GM23338 (cell line): ENCODE data around the gene PPBP. TPM values are rescaled to one million over a fixed set of nuclear protein-coding genes. Genes with fewer than 3 reads are reported as not detected.

Experiments
- ATAC-seq: fragments of 200-7000 bp; cut with Tn5 transposase; 3 replicates; pipeline ENCODE4 v1.9.1; 2020
- DNase-seq: peaks from one replicate; pipeline ENCODE4 v3.0.0-alpha.2; 2015; ENCODE audit warnings: low spot score
- H2AFZ ChIP-seq: fragments of 200-600 bp; sonication (generic); 2 replicates; pipeline ENCODE4 v1.8.0; 2016; ENCODE audit warnings: antibody characterized with exemption, mild to moderate bottlenecking, moderate library complexity
- H3F3A ChIP-seq: fragments of 200-600 bp; sonication (generic); replicated peaks from 2 replicates; pipeline ENCODE4 v1.8.0; 2017; ENCODE audit warnings: antibody characterized with exemption, mixed run types, low read depth
- H3K27ac ChIP-seq: fragments of 200-600 bp; sonication (generic); 2 replicates; pipeline ENCODE4 v1.6.1; 2016; ENCODE audit warnings: low read depth
- H3K27me3 ChIP-seq: fragments of 200-600 bp; sonication (generic); 2 replicates; pipeline ENCODE4 v1.8.0; 2016; ENCODE audit warnings: mild to moderate bottlenecking, mixed run types, moderate library complexity; ENCODE audit not compliant: insufficient read depth
- H3K36me3 ChIP-seq: fragments of 200-600 bp; sonication (generic); 2 replicates; pipeline ENCODE4 v1.8.0; 2016; ENCODE audit warnings: mild to moderate bottlenecking; ENCODE audit not compliant: insufficient read depth
- H3K4me1 ChIP-seq: fragments of 200-600 bp; sonication (generic); 2 replicates; pipeline ENCODE4 v1.8.0; 2016; ENCODE audit warnings: mild to moderate bottlenecking, moderate library complexity; ENCODE audit not compliant: insufficient read depth
- H3K4me2 ChIP-seq: fragments of 200-600 bp; sonication (generic); 2 replicates; pipeline ENCODE4 v1.7.1; 2017; ENCODE audit warnings: mixed run types
- H3K4me3 ChIP-seq: fragments of 200-600 bp; sonication (generic); 2 replicates; pipeline ENCODE4 v1.6.1; 2016; ENCODE audit warnings: mixed run types
- H3K79me2 ChIP-seq: fragments of 200-600 bp; sonication (generic); replicated peaks from 2 replicates; pipeline ENCODE4 v1.8.0; 2017; ENCODE audit warnings: mild to moderate bottlenecking; ENCODE audit not compliant: insufficient read depth
- H3K9me2 ChIP-seq: fragments of 200-600 bp; sonication (generic); 2 replicates; pipeline ENCODE4 v1.8.0; 2017; ENCODE audit not compliant: insufficient read depth
- H4K20me1 ChIP-seq: fragments of 200-600 bp; sonication (generic); replicated peaks from 2 replicates; pipeline ENCODE4 v1.8.0; 2017; ENCODE audit warnings: mild to moderate bottlenecking; ENCODE audit not compliant: insufficient read depth
- H3K27ac Mint-ChIP-seq: 2 replicates; pipeline ENCODE4 v1.8.0; 2020; ENCODE audit warnings: inconsistent platforms, mild to moderate bottlenecking, moderate library complexity, mixed read lengths
- H3K27me3 Mint-ChIP-seq: 3 replicates; pipeline ENCODE4 v1.8.0; 2022; ENCODE audit warnings: low read depth, mild to moderate bottlenecking, moderate library complexity, mixed read lengths, inconsistent platforms; ENCODE audit not compliant: insufficient read depth, poor library complexity
- H3K36me3 Mint-ChIP-seq: 3 replicates; pipeline ENCODE4 v1.8.0; 2021; ENCODE audit warnings: low read depth, mild to moderate bottlenecking, inconsistent platforms, moderate library complexity, mixed read lengths
- H3K4me1 Mint-ChIP-seq: 3 replicates; pipeline ENCODE4 v1.8.0; 2020; ENCODE audit warnings: mild to moderate bottlenecking, inconsistent platforms, mixed read lengths
- H3K4me3 Mint-ChIP-seq: 3 replicates; pipeline ENCODE4 v1.8.0; 2021; ENCODE audit warnings: moderate library complexity, mild to moderate bottlenecking, inconsistent platforms, mixed read lengths
- H3K9me3 Mint-ChIP-seq: 3 replicates; pipeline ENCODE4 v1.8.0; 2020; ENCODE audit warnings: moderate library complexity, mild to moderate bottlenecking, inconsistent platforms, mixed read lengths
- CREB1 ChIP-seq: fragments of 250-450 bp; sonication (Bioruptor Pico); IDR thresholded peaks from 2 replicates; pipeline ENCODE4 v1.5.0; 2020; ENCODE audit warnings: low read depth, mild to moderate bottlenecking, moderate library complexity
- EZH2 ChIP-seq: fragments of 200-600 bp; sonication (generic); IDR thresholded peaks from one replicate; pipeline ENCODE4 v1.8.0; 2017; ENCODE audit warnings: antibody characterized with exemption, mild to moderate bottlenecking, low read depth; ENCODE audit not compliant: unreplicated experiment
- EZH2phosphoT487 ChIP-seq: fragments of 200-600 bp; sonication (generic); IDR thresholded peaks from one replicate; pipeline ENCODE4 v1.8.1; 2018; ENCODE audit warnings: antibody characterized with exemption; ENCODE audit not compliant: unreplicated experiment
- JUNB ChIP-seq: IDR thresholded peaks from one replicate; pipeline ENCODE4 v1.6.1; 2016; ENCODE audit warnings: antibody characterized with exemption; ENCODE audit not compliant: unreplicated experiment
- NANOG ChIP-seq: IDR thresholded peaks from 2 replicates; pipeline ENCODE4 v1.6.1; 2016; ENCODE audit warnings: antibody characterized with exemption, borderline replicate concordance
- POLR2AphosphoS5 ChIP-seq: IDR thresholded peaks from 2 replicates; pipeline ENCODE4 v1.6.1; 2016; ENCODE audit warnings: antibody characterized with exemption, low read depth
- STAT1 ChIP-seq: IDR thresholded peaks from one replicate; pipeline ENCODE4 v1.6.1; 2016; ENCODE audit warnings: antibody characterized with exemption; ENCODE audit not compliant: unreplicated experiment
- ZNF114 ChIP-seq: fragments of 250-450 bp; sonication (Bioruptor Pico); IDR thresholded peaks from 2 replicates; pipeline ENCODE4 v1.5.0; 2020; ENCODE audit warnings: mild to moderate bottlenecking, moderate library complexity
- ZNF331 ChIP-seq: fragments of 250-450 bp; sonication (Bioruptor Pico); IDR thresholded peaks from 2 replicates; pipeline ENCODE4 v1.5.0; 2020; ENCODE audit warnings: low read depth, mild to moderate bottlenecking, moderate library complexity
- polyA plus RNA-seq: library from polyadenylated mRNA; unstranded; fragments of >200 nt; fragmentation: Nextera tagmentation; extraction: Ambion mirVana; gene quantifications from 2 replicates; pipeline ENCODE4 v1.2.1, GENCODE V29; 2016
- total RNA-seq: library from RNA; depleted of rRNA; stranded (reverse); fragments of >200 nt; shearing (Covaris generic); gene quantifications from 2 replicates; pipeline ENCODE4 v1.2.3, GENCODE V29; 2014
- TF ChIP-seq, protein P1 (sequence below), 2 experiments: fragments of 200-600 bp in 1 of 2; sonication (generic) in 1 of 2; conservative IDR thresholded peaks; 2 replicates each; pipeline versions ENCODE4 v1.5.1 to v1.6.1; 2016 to 2017; ENCODE audit warnings: antibody characterized with exemption in 2 of 2, low read depth in 2 of 2, mild to moderate bottlenecking in 2 of 2, moderate library complexity in 1 of 2
- TF ChIP-seq, protein P2 (sequence below): fragments of 250-450 bp; sonication (Bioruptor Pico); IDR thresholded peaks from 2 replicates; pipeline ENCODE4 v1.5.0; 2020; ENCODE audit warnings: mild to moderate bottlenecking, moderate library complexity
- TF ChIP-seq, protein P3 (sequence below): IDR thresholded peaks from 2 replicates; pipeline ENCODE4 v1.6.1; 2016; ENCODE audit warnings: antibody characterized with exemption
- TF ChIP-seq, protein P4 (sequence below): IDR thresholded peaks from one replicate; pipeline ENCODE4 v1.6.1; 2018; ENCODE audit warnings: antibody characterized with exemption; ENCODE audit not compliant: unreplicated experiment

PPBP gene
- total and polyA plus RNA-seq, 2 experiments from 2014 or later = 0.35 to 0.50 TPM

DNA sequence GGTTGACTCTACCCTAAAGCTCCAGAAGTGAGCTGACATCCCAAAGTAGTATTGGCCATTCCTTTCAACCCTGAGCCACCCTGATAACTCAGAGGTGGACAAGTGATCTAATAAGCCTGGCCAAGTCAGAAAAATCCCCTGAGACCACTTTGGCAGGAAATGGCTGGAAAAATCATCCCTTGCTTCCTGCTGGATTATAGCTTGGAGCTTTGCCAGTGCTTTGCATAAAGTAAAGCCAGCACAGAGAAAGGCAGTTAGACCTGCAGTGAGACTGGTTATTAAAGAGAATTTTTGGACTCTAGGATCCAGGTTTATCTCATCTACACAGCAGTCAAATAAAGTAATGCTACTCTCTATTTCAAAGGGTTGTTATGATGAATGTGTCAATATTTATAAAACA, 44.1 kb upstream of the PPBP start:
- Histone ChIP-seq H3K36me3 (no peaks in the 10 kb centered on the region), H3K4me1 (peaks cover 16% of the 10 kb centered on the region), H3K9me2 (no peaks in the 10 kb centered on the region), H3K4me3 (no peak overlapping the region), H2AFZ (no peak overlapping the region), H3K79me2 (no peaks in the 10 kb centered on the region), H3K27ac (no peak overlapping the region), H3F3A (no peaks in the 10 kb centered on the region), H3K4me2 (no peak overlapping the region), H3K27me3 (no peaks in the 10 kb centered on the region), H4K20me1 (no peaks in the 10 kb centered on the region)
- Mint-ChIP-seq H3K36me3 (no peaks in the 10 kb centered on the region; the same call in 2 of the 3 replicates), H3K4me1 (peaks cover 17% of the 10 kb centered on the region; the same call in 2 of the 3 replicates), H3K27me3 (no peaks in the 10 kb centered on the region), H3K9me3 (no peaks in the 10 kb centered on the region), H3K4me3 (no peak overlapping the region), H3K27ac (no peak overlapping the region)
- ATAC-seq (no peak), DNase-seq (no peak)
- TF ChIP-seq, protein P1, sequence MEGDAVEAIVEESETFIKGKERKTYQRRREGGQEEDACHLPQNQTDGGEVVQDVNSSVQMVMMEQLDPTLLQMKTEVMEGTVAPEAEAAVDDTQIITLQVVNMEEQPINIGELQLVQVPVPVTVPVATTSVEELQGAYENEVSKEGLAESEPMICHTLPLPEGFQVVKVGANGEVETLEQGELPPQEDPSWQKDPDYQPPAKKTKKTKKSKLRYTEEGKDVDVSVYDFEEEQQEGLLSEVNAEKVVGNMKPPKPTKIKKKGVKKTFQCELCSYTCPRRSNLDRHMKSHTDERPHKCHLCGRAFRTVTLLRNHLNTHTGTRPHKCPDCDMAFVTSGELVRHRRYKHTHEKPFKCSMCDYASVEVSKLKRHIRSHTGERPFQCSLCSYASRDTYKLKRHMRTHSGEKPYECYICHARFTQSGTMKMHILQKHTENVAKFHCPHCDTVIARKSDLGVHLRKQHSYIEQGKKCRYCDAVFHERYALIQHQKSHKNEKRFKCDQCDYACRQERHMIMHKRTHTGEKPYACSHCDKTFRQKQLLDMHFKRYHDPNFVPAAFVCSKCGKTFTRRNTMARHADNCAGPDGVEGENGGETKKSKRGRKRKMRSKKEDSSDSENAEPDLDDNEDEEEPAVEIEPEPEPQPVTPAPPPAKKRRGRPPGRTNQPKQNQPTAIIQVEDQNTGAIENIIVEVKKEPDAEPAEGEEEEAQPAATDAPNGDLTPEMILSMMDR (conservative IDR thresholded peaks at IDR 0.05; ENCODE audit: low read depth in 2 of 2) = no peak
- TF ChIP-seq, protein P2, sequence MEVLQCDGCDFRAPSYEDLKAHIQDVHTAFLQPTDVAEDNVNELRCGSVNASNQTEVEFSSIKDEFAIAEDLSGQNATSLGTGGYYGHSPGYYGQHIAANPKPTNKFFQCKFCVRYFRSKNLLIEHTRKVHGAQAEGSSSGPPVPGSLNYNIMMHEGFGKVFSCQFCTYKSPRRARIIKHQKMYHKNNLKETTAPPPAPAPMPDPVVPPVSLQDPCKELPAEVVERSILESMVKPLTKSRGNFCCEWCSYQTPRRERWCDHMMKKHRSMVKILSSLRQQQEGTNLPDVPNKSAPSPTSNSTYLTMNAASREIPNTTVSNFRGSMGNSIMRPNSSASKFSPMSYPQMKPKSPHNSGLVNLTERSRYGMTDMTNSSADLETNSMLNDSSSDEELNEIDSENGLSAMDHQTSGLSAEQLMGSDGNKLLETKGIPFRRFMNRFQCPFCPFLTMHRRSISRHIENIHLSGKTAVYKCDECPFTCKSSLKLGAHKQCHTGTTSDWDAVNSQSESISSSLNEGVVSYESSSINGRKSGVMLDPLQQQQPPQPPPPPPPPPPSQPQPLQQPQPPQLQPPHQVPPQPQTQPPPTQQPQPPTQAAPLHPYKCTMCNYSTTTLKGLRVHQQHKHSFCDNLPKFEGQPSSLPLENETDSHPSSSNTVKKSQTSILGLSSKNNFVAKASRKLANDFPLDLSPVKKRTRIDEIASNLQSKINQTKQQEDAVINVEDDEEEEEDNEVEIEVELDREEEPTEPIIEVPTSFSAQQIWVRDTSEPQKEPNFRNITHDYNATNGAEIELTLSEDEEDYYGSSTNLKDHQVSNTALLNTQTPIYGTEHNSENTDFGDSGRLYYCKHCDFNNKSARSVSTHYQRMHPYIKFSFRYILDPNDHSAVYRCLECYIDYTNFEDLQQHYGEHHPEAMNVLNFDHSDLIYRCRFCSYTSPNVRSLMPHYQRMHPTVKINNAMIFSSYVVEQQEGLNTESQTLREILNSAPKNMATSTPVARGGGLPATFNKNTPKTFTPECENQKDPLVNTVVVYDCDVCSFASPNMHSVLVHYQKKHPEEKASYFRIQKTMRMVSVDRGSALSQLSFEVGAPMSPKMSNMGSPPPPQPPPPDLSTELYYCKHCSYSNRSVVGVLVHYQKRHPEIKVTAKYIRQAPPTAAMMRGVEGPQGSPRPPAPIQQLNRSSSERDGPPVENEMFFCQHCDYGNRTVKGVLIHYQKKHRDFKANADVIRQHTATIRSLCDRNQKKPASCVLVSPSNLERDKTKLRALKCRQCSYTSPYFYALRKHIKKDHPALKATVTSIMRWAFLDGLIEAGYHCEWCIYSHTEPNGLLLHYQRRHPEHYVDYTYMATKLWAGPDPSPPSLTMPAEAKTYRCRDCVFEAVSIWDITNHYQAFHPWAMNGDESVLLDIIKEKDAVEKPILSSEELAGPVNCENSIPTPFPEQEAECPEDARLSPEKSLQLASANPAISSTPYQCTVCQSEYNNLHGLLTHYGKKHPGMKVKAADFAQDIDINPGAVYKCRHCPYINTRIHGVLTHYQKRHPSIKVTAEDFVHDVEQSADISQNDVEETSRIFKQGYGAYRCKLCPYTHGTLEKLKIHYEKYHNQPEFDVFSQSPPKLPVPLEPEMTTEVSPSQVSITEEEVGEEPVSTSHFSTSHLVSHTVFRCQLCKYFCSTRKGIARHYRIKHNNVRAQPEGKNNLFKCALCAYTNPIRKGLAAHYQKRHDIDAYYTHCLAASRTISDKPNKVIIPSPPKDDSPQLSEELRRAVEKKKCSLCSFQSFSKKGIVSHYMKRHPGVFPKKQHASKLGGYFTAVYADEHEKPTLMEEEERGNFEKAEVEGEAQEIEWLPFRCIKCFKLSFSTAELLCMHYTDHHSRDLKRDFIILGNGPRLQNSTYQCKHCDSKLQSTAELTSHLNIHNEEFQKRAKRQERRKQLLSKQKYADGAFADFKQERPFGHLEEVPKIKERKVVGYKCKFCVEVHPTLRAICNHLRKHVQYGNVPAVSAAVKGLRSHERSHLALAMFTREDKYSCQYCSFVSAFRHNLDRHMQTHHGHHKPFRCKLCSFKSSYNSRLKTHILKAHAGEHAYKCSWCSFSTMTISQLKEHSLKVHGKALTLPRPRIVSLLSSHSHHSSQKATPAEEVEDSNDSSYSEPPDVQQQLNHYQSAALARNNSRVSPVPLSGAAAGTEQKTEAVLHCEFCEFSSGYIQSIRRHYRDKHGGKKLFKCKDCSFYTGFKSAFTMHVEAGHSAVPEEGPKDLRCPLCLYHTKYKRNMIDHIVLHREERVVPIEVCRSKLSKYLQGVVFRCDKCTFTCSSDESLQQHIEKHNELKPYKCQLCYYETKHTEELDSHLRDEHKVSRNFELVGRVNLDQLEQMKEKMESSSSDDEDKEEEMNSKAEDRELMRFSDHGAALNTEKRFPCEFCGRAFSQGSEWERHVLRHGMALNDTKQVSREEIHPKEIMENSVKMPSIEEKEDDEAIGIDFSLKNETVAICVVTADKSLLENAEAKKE = no peak
- TF ChIP-seq JUNB = no peak
- no peak for TF ChIP-seq EZH2
- TF ChIP-seq POLR2AphosphoS5 = no peak
- no peak for TF ChIP-seq ZNF331 (CRISPR knock-in tag)
- TF ChIP-seq EZH2phosphoT487 = no peak
- TF ChIP-seq STAT1 = no peak
- no peak for TF ChIP-seq ZNF114
- no peak for TF ChIP-seq NANOG
- no peak for TF ChIP-seq CREB1 (CRISPR knock-in tag)
- TF ChIP-seq, protein P3, sequence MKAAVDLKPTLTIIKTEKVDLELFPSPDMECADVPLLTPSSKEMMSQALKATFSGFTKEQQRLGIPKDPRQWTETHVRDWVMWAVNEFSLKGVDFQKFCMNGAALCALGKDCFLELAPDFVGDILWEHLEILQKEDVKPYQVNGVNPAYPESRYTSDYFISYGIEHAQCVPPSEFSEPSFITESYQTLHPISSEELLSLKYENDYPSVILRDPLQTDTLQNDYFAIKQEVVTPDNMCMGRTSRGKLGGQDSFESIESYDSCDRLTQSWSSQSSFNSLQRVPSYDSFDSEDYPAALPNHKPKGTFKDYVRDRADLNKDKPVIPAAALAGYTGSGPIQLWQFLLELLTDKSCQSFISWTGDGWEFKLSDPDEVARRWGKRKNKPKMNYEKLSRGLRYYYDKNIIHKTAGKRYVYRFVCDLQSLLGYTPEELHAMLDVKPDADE = no peak
- TF ChIP-seq, protein P4, sequence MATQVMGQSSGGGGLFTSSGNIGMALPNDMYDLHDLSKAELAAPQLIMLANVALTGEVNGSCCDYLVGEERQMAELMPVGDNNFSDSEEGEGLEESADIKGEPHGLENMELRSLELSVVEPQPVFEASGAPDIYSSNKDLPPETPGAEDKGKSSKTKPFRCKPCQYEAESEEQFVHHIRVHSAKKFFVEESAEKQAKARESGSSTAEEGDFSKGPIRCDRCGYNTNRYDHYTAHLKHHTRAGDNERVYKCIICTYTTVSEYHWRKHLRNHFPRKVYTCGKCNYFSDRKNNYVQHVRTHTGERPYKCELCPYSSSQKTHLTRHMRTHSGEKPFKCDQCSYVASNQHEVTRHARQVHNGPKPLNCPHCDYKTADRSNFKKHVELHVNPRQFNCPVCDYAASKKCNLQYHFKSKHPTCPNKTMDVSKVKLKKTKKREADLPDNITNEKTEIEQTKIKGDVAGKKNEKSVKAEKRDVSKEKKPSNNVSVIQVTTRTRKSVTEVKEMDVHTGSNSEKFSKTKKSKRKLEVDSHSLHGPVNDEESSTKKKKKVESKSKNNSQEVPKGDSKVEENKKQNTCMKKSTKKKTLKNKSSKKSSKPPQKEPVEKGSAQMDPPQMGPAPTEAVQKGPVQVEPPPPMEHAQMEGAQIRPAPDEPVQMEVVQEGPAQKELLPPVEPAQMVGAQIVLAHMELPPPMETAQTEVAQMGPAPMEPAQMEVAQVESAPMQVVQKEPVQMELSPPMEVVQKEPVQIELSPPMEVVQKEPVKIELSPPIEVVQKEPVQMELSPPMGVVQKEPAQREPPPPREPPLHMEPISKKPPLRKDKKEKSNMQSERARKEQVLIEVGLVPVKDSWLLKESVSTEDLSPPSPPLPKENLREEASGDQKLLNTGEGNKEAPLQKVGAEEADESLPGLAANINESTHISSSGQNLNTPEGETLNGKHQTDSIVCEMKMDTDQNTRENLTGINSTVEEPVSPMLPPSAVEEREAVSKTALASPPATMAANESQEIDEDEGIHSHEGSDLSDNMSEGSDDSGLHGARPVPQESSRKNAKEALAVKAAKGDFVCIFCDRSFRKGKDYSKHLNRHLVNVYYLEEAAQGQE = no peak
